Prostate gland (tissue), 2 donors: Measurements from ENCODE around the gene HOXC5. TPM values are rescaled to one million over a fixed set of nuclear protein-coding genes. Genes with fewer than 3 reads are reported as not detected.

Source experiments
- DNase-seq: peaks from one replicate; pipeline ENCODE4 v3.0.0-alpha.2; 2019; ENCODE audit warnings: low spot score
- H3K27ac ChIP-seq, 2 donors: fragments of 200-600 bp; sonication (generic); 2 replicates each; pipeline ENCODE4 v1.5.1; 2017 to 2019
- H3K27me3 ChIP-seq: fragments of 200-600 bp; sonication (generic); replicated peaks from 2 replicates; pipeline ENCODE4 v1.5.1; 2019; ENCODE audit not compliant: insufficient read depth
- H3K36me3 ChIP-seq, 2 donors: fragments of 200-600 bp; sonication (generic); 1 replicate in 1 of 2; 2 replicates in 1 of 2; pipeline versions ENCODE4 v1.5.1 to v1.8.1; 2017 to 2019
- H3K4me1 ChIP-seq: fragments of 200-600 bp; sonication (generic); replicated peaks from 2 replicates; pipeline ENCODE4 v1.5.1; 2019
- H3K4me3 ChIP-seq, 2 donors: fragments of 200-600 bp; sonication (generic); 2 replicates each; pipeline ENCODE4 v1.5.1; 2017 to 2019
- H3K9me3 ChIP-seq: fragments of 200-600 bp; sonication (generic); 2 replicates; pipeline ENCODE4 v1.5.1; 2017
- CTCF ChIP-seq, 4 experiments: fragments of 200-600 bp in 2 of 4; fragments of 450-650 bp in 2 of 4; sonication (generic) in 2 of 4; IDR thresholded peaks; 1 replicate in 3 of 4; 2 replicates in 1 of 4; pipeline ENCODE4 v1.5.1; 2016 to 2019; ENCODE audit warnings: antibody characterized with exemption in 4 of 4, mild to moderate bottlenecking in 2 of 4, moderate library complexity in 2 of 4
- POLR2A ChIP-seq: fragments of 450-650 bp; IDR thresholded peaks from one replicate; pipeline ENCODE4 v1.6.1; 2016; ENCODE audit warnings: antibody characterized with exemption, mild to moderate bottlenecking
- POLR2AphosphoS5 ChIP-seq: sonication (generic); formaldehyde crosslinking; IDR thresholded peaks from one replicate; pipeline ENCODE4 v1.6.1; 2017; ENCODE audit warnings: antibody characterized with exemption
- WGBS: methylation state at CpG from one replicate; pipeline ENCODE4 v1.1.5; 2018; 5-methylcytosine and 5-hydroxymethylcytosine counted together
- intact Hi-C: fragments of 100-400 bp; cut with DNase I; formaldehyde crosslinking; loops from one replicate; pipeline ENCODE4 v1.14.2; 2022
- total RNA-seq, 2 donors: library from RNA; depleted of rRNA; stranded (reverse); fragments of >200 nt; gene quantifications; one replicate each; pipeline ENCODE4 v1.1.0, GENCODE V29; 2016

HOXC5 gene
- total RNA-seq, 2 donors from 2014 or later: 2.8 TPM; not detected in 1

GRCh38 chr12:54001283-54002187 is 31.3 kb upstream of the HOXC5 start:
- Histone ChIP-seq H3K36me3 (no peaks in the 10 kb centered on the region), H3K27ac (no peak overlapping the region), H3K4me3 (no peak overlapping the region), H3K9me3 (no peaks in the 10 kb centered on the region), H3K4me1 (no peaks in the 10 kb centered on the region), H3K27me3 (peaks cover 84% of the 10 kb centered on the region)
- WGBS: 30% methylated on average over 8 of the region's 8 CpGs
- TF ChIP-seq POLR2A (no peak), CTCF (IDR thresholded peaks at IDR 0.05) (no peak), POLR2AphosphoS5 (no peak)
- DNase-seq: no peak
- intact Hi-C loops: no loop called here

GRCh38 chr12:54002278-54002914 is 30.5 kb upstream of the HOXC5 start:
- no peaks in the 10 kb centered on the region for H3K4me1 ChIP-seq
- no peak overlapping the region for H3K4me3 ChIP-seq
- no peaks in the 10 kb centered on the region for H3K9me3 ChIP-seq
- WGBS: 24% methylated on average over 19 of the region's 19 CpGs
- H3K36me3 ChIP-seq: no peaks in the 10 kb centered on the region
- peaks cover 86% of the 10 kb centered on the region for H3K27me3 ChIP-seq
- DNase-seq: no peak
- intact Hi-C loops: no loop called here
- TF ChIP-seq POLR2A (no peak), CTCF (IDR thresholded peaks at IDR 0.05) (no peak), POLR2AphosphoS5 (no peak)
- no peak overlapping the region for H3K27ac ChIP-seq

- intact Hi-C loops: no loop called here
- Histone ChIP-seq H3K9me3 (no peaks in the 10 kb centered on the region), H3K4me1 (no peaks in the 10 kb centered on the region), H3K27me3 (peaks cover 83% of the 10 kb centered on the region), H3K4me3 (no peak overlapping the region), H3K36me3 (no peaks in the 10 kb centered on the region), H3K27ac (no peak overlapping the region)
- no peak for TF ChIP-seq POLR2AphosphoS5
- no peak for TF ChIP-seq POLR2A
- no peak for TF ChIP-seq CTCF (IDR thresholded peaks at IDR 0.05)
- 41% methylated on average over 19 of the region's 19 CpGs for WGBS
- DNase-seq: no peak
Measured at GRCh38 chr12:54002915-54003389, 29.9 kb upstream of the HOXC5 start.

- TF ChIP-seq CTCF (IDR thresholded peaks at IDR 0.05) (no peak), POLR2AphosphoS5 (no peak), POLR2A (no peak)
- H3K4me1 ChIP-seq: no peaks in the 10 kb centered on the region
- H3K27ac ChIP-seq: no peak overlapping the region
- whole genome bisulfite sequencing: 34% methylated on average over 3 of the region's 3 CpGs
- peaks cover 84% of the 10 kb centered on the region for H3K27me3 ChIP-seq
- intact Hi-C loops: no loop called here
- H3K9me3 ChIP-seq: no peaks in the 10 kb centered on the region
- H3K36me3 ChIP-seq: no peaks in the 10 kb centered on the region
- H3K4me3 ChIP-seq: no peak overlapping the region
- no peak for DNase-seq
Measured at GRCh38 chr12:54003625-54004024, 29.2 kb upstream of the HOXC5 start.
